ENCODE data around the gene NPAS3.

DNA sequence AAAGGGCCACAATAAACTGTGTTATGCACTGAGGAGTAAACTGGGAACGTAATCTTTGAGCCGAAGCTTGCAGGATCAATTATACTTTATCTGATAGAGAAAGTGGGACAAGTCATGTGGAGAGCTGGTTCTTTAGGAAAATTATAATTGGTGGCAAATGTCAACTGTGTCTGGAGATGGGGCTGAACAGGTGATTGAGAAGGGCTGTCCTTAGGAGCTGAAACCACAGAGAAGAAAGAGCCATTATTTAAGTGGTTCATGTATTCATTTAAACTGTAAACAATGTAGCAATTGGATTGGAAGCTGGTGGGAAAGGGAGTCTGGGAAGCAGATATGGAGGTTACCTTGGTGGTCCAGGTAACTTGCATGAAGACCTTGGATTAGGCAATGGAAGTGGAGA, 193.1 kb downstream of the NPAS3 start:
- TF ChIP-seq POLR2AphosphoS5 (IDR thresholded peaks at IDR 0.05) (no peak), POLR2A (IDR thresholded peaks at IDR 0.05) (no peak)
- TF ChIP-seq, protein P1, sequence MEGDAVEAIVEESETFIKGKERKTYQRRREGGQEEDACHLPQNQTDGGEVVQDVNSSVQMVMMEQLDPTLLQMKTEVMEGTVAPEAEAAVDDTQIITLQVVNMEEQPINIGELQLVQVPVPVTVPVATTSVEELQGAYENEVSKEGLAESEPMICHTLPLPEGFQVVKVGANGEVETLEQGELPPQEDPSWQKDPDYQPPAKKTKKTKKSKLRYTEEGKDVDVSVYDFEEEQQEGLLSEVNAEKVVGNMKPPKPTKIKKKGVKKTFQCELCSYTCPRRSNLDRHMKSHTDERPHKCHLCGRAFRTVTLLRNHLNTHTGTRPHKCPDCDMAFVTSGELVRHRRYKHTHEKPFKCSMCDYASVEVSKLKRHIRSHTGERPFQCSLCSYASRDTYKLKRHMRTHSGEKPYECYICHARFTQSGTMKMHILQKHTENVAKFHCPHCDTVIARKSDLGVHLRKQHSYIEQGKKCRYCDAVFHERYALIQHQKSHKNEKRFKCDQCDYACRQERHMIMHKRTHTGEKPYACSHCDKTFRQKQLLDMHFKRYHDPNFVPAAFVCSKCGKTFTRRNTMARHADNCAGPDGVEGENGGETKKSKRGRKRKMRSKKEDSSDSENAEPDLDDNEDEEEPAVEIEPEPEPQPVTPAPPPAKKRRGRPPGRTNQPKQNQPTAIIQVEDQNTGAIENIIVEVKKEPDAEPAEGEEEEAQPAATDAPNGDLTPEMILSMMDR (IDR thresholded peaks at IDR 0.05): no peak
